Measurements from ENCODE around the gene GALNT2.

GALNT2 gene

DNA sequence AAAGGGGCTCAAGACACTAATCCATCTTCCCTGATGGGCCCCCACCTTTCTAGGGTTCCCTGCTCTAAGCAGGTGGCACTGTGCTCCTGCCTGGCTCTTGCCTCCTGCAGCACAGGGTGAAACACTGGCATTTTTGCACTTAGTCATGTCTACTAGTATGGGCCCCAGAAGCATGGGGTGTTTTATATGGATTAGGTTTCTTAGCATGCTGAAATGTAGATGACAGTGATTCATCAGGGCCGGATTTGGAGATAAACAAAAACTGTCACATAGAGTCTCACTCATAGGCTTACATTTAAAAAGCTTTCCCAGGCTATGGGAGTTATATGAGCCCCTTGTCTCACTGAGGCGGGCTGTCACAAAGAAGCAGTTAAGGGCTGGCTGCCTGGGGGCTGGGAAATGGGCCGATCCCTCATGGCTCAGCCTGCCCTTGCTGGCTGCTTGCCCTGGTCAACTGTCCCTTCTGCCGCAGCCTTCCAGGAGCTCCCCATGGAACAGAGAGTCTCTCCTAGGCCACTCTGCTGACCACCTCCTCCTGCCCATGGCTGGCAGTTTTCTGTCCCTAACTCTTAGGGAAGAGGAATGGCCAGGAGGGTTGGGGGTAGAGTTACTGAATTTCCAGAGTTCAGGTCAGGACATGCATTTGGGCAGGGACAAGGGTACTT lies 6.5 kb downstream of the GALNT2 start:
- DNase-seq = no peak

DNA sequence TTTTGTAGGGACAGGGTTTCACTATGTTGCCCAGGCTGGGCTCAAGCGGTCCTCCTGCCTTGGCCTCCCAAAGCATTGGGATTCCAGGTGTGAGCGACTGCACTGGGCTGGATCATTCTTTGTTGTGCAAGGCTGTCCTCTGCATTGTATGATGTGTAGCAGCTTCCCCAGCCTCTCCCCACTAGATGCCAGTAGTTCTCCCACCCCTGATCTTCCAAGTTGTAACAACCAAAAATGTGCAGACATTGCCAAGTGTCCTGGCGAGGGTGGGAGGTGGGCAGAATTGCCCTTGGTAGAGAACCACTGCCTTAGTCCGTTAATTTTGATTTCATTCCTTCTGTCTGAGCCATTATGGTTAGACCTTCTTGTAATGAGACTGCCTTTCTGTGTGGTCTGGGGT lies 7.2 kb downstream of the GALNT2 start:
- DNase-seq = no peak

DNA sequence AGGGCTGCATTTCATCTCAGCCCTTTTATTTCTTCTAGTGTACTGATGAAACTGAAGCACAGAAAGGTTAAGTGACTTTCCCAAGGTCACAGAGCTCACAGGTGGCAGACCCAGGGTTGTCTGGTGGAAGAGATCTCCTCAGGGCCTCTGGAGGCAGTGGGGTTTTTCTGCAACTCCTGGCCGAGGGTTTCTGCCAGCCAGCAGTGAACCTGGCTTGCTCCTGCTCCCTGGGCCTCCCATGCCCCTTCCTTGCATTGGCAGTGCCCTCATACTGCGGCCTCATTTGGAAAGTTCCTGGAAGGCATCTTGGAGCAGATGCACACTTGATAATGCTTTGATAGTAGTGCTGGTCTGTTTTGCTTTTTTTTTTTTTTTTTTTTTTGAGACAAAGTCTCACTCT lies 7.7 kb downstream of the GALNT2 start:
- no peak for DNase-seq

DNA sequence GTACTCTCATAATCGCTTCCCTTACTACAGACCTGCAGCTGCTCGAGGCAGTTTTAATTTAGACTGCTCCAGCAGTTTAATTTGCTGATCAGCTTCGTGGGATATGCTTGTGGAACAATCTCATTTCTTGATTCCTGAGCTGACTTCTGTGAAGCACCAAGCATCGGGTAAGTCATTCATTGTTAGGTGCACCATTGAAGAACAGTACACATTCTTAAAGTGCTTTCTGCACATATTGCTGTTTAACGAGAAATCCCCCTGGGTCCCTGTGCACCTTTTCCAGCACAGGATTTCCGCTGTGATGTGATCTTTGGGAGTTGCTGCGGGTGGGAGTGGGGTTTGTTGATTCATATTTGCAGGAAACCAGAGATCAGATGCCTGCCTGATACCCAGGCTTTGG lies 9.1 kb downstream of the GALNT2 start:
- DNase-seq = no peak

DNA sequence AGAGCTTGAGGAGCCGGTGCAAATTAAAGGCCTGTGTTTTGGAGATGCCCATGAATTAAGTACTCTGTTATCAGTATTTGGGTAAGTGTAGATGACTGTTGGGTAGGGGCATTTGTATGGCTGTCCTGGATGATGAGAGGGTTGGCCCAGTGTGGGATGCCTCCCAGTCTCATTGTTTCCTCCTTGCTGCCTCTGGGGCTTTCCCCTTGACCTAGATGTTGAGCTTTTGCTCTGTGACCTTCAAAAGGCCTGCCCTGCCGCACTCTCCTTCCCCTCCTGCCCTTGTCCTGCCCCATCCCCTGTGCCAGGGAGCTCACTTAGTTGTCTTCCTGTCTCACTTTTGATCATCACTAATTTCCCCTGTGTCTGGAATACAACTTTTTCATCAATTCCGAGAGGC lies 10.0 kb downstream of the GALNT2 start:
- no peak for DNase-seq

DNA sequence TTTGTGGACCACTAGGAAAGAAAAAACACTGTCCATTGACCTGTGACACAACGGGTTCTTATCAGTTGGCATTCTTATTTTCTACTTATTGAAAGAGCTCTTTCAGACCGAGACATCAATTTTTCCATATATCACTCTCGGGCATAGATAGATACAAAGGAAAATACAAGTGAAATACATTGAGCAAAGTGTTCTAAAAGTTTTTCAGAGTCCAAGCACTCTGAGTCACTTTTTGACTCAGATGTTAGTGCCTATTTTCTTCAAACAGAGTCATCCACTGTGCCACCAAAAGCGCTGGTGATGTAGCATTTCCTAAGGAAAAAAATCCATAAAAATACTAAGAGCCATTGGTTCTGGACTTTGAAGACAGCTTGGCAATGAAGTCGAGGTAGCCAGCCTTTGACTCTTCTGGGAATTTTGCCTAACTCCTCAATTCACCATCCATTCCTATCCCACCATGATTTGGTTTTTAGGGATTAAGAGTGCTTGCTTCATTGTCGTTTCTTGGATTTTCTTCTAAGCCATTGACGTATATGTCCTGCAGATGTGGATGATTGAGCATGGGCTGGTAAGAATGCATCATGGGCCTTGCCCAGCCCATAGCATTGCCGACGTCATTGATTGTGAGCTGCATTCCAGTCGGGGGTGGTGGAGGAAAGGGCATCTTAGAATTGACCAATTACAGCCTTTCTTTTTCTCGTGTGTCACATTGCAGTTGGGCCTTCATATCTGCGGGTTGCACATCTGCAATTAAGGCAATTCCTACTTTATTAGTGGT lies 10.6 kb downstream of the GALNT2 start:
- no peak for DNase-seq

DNA sequence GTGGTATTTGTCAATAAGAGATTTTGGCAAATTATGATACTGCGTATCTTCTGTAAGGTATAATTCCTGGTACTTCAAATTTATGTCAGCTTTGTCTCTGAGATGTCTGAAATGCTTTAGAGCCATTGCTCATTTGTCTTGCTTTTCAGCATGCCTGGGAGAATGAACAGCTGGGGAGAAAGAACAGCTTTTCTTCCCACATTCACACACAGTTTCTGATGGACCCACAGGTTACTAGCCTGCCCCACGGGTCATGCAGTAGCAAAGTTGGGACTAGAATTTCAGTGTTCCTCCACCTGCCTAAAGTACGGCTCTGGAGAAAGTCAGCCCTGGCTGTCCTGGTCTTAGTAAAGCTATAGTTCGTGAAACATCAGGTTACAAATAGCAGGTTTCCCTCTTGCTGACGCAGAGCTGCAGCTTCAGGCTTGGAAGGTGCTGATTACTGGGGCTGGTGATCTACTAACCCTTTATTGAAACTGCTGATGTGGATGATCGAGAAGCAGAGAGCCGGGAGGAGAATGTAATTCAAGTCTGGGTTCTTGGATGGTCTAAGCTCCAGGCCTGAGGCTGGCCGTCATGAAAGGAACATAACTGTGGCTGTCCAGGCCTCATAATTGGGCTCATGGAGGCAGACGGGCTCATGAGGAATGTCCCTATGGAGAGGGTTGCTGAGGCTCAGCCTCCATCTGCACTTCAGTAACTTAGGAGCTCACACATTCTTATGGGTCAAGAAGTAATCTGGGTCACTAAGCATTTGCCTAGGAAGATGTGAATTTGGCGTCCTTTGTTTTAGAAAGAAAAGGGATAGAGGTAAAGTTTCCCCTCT lies 12.4 kb downstream of the GALNT2 start:
- DNase-seq = no peak

DNA sequence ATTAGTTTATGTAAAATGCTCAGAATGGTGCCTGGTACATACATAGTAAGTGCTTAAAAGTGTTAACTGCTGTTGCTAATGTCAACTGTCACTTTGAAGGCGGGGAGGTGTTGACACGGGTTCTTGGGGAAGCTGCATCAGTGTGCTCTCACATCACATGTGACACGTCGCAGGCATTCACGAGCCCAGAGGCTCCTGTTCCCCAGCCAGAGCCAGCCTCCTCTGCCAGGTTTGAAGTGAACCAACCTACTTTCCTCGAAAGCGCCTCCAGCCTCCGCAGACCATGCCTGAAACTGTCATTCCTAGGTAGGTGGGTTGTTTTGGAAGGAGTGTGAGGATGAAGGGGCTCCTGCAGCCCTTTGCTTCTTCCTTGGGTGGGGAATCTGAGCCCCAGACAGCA lies 13.8 kb downstream of the GALNT2 start:
- DNase-seq = no peak

DNA sequence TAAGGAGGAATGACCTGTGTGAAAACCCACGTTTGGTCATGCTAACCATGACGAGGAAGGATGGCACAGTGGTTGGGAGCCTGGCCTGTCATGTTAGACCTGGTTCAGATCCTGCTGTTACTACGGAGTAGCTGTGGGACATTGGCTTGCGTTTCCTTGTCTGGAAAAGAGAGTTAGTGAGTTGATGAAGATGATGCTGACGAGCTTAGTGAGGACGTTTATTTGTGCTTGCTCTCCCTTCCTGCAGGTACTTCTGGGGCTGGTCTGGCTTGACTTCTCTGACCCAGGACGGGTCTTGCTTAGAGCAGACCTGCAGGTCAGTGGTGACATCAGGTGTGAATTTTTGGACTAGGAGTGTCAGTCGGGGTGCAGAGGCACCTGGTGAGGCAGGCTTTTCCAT lies 14.7 kb downstream of the GALNT2 start:
- no peak for DNase-seq

DNA sequence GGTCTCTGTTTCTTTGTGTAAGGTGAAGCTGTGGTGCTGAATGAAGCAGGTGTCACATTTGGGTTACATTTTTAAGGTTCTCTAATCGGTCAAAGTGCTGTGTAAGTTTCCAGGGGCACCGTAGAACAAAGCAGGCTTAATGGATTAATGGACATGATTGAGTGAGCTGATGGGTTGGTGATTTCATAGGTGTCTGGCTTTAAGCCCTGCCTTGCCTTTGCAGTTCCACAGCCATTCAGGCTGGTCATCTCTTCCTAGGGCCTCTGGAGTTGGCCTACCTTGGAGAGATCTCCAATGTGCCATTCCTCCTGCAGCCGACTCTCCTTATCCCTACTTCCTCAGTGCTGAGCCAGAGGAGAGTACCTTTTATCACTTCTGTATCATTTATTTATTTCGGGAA lies 15.2 kb downstream of the GALNT2 start:
- no peak for DNase-seq

DNA sequence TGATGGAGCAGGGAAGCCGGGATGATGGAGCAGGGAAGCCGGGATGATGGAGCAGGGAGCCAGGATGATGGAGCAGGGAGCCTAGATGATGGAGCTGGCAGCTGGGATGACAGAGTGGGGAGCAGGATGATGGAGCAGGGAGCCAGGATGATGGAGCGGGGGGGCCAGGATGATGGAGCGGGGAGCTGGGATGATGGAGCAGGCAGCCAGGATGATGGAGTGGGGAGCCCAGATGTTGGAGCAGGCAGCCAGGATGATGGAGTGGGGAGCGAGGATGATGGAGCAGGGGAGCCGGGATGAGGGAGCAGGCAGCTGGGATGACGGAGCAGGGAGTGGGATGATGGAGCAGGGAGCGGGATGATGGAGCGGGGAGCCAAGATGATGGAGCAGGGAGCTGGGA lies 16.0 kb downstream of the GALNT2 start:
- no peak for DNase-seq

DNA sequence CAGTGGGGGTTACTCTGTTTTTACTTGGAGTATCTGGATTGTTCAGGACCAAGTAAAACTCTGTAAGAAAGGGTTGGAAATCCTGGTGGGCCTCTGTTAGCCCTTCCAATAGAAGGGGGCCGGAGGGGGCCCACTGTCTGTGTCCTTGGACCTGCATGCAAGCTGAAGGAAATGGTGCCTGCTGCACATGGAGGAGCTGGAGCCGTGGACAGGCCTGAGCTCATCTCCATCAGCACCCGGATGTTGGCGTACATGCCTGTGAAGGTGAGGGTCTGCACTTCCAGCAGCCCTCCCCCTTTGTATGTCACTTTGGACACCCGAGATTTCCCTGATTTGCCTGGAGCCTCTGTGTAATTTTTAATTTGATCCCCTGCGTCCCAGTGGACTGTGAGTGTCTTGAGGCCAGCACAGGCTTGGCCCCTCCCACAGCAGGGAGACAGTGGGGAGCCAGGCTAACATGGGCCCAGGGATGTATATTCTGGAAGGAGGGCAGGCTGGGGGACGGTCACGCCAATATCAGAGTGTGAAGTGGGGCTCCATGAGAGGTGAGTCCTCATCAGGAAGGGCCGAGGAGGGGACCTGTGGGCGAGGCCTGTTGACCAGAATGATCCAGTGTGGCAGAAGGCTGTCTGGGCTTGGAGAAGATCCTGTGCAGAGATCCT lies 16.8 kb downstream of the GALNT2 start:
- DNase-seq = no peak

DNA sequence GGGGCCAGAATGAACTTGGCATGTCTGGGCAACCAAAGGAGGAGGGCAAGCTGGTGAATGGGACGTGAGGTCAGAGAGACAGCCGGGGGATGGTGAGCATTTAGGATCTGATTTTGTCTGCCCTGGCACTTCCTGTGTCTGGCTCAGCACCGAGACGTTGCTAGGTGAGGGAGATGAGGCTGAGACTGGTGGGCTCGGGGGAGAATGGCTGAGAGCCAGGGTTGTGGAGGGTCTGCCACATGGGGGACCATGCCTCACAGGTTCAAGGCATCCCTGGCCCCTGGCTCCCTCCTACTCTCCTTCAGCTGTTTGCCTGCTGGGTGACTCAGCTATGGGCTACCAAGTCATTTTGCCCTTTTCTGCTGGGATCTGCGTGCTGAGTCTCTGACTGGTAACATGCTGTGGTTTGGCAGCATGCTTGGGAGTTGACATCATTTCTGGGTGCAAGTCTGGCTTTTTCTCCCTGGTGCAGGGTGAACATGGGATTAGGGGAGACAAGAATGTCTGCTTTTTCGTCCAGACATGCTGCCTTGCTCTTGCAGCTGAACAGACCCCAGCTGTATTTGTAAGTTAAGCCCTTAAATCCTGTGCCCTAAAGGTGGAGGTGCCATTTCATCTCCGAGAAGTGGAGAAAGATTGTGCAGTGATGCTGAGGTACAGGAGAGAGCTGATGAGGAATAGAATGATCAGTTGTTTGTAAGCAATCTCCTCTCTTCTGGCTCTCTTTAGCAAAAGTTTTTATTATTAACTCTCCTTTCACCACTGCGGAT lies 17.6 kb downstream of the GALNT2 start:
- peak; percentile 11 for DNase-seq

DNA sequence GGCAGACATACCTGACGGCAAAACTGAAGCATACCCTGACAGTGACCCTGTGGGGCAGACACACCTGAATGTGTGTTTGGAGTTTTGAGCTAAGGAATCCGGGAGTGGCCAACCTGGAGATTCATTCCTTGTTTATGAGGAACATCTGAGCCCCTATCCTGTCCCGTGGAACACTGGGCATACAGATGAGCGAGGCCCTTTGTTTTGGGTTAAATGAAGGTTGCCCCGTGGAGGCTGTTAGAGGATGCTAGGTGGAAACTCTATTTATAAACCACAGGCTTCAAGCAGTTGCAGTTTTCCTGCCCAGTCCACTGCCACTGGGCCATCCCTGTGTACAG lies 18.1 kb downstream of the GALNT2 start:
- DNase-seq = no peak

DNA sequence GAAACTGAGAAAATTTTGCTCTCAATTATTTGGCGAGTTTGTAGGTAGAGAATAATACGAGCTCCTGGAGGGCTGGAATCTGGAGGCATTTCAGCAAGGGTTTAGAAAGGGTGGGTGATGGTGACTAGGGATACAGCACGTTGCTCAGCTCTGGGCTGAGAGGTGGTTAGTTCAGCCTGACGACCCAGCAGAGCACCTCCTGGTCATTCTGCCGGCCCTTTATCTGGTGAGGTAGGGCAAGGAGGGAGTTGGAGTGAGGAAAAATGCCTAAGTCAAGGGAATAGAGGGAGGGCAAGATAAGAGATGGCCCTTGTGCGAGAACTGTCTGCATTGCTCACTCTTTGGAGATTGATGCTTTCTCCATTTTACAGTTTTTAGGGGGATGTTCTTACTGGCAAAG lies 19.1 kb downstream of the GALNT2 start:
- no peak for DNase-seq

DNA sequence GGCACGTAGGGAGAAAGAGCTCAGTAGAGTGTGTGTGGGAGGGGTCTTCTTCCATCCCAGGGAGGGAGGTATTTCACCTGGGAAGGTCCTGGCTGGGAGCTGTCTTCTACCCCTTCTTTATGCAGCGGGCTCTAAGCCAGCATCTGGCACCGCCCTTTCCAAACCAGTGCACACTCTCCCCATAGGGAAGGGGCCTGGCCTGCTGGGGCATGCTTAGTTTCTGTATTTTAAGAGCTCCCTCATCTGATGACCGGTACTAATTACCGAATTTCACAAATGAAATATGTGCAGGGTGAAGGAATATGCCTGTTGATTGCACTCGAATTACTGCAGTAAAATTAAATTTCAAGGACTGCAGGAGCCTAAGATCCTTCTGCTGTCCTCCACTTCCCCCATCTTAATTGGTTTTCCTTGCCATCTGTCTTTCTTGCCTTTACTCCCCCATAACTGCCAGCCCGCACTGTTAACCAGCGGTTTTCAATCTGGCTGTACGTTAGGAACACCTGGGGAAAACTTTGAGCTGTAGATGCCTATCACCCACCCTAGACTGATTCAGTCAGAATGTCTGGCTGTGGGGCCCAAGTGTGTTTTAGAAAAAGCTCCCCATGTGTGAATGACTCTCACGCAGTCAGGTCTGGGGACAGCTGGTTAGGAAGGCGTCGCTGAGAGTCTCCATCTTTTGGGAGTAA lies 20.1 kb downstream of the GALNT2 start:
- no peak for DNase-seq

DNA sequence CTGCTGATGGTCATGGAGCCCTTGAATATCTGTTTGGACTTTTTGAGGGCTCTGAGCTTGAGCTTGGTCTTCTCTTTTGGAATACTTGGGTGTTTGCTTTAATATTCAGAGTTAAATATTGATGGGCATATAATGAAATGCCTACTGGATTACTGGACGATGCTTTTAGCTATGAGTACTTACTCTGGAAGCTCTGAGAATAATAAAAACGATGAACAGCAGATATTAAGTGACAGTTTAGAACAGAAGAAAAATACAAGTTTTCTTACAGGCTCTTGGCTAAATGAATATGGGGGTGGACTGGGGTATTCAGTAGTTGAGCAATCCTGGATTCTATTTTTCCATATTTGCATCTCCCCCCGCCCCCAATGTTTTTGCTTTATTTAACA lies 20.7 kb downstream of the GALNT2 start:
- no peak for DNase-seq

DNA sequence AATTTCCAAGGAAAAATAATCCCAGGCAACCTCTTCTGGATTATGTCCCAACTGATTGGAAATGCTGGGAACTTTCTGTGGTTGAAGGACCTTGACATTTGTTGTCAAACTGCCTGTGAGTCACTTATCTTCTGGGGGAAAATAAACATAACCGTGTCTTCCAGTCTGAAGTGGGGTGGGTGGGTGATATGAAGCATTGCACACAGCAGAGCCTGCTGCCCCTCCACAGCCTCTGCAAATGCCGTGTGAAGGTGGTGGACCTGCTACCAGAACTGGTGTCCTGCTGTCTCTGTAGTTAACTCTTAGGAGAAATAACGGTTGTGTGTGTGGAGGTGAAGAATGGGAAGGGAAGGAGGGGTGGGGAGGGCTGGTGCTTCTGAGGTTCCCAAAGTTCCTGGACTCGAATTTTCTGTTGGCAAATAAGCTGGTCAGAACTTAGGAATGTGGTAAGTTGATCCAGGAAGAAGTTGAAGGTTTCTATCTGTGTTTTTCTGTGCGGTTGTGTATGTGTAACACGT lies 23.2 kb downstream of the GALNT2 start:
- DNase-seq = no peak

DNA sequence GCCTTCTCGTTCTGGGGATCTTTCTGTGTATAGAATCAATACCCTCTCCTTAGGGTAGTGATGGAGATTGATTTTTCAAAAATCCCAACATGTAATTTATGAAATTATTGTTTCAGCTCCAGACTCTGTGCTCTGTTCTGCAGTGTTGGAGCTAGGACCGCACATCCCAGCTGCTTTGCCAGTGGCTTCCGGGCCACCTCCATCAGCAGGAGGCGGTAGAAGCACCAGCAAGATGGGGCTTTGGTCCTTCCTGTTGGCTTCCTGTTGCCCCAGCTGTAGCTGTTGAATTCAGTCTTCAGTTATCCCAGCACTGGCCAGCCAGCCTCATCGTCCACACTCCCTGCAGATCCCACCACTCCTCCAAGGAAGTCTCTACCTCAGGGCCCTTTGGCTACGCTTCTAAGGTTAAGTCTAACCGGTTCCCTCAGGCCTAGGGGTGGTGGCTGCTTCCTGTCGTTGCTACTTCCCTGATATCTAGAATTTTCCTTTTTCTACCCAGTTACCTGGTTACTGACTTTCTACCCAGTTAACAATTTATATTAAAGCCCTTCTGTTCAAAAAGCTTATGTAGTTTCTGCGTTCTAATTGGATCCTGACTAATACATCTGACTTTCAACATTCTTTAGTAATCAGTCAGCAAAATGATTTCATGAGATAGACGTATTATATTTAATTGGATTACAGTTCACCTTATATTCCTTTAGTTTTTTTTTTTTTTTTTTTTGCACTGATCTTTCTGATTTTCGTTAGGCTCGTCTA lies 24.6 kb downstream of the GALNT2 start:
- DNase-seq = no peak

DNA sequence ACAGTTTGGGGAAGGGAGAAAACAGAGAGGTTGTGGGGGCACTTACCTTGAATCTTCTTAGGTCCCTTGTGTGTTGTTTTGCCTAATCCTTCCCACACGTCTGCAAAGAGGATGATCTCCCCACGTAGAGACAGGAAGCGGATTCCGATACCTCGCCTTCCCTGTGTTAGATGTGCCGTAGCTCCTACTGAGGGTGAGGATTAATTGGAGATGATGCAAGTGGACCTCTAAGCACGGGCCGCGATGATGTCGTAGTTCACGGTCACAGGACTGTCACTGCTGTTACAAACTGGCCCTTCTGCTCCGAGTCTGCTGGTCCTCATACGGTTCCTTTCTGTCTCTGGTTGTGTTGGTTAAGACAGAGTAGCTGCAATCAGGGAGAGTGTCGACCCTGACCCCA lies 27.7 kb downstream of the GALNT2 start:
- no peak for DNase-seq

DNA sequence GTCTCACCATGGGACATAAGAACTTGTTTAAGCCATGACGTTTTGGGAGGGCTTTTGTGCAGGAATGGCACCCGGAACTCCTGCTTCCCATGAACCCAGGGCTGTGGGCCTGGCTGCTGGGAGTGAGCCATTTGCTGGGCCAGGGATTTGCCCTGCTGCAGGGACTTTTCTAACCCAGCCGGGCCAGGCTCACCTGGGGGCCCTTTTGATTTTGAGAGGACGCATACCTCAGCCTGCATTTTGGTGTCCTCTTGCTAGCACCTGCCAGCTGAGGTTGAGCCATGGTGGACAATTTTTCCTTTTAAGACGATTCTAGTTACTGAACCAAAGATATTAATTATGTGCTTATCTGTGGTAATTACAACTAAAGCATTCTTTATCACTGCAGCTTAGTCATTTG lies 28.9 kb downstream of the GALNT2 start:
- DNase-seq = no peak

All from activated gamma-delta T cell treated with Interleukin-2 at 50 U/mL for 16 hours (primary cell).